22Rv1 (cell line): ENCODE results near the gene SPTBN1.

Experiments used
- CTCF ChIP-seq: fragments of 450-650 bp; IDR thresholded peaks from 2 replicates; pipeline ENCODE4 v1.5.1; 2017; ENCODE audit warnings: mild to moderate bottlenecking
- ZFX ChIP-seq: fragments of 450-650 bp; IDR thresholded peaks from 2 replicates; pipeline ENCODE4 v1.6.1; 2017; ENCODE audit warnings: antibody characterized with exemption, borderline replicate concordance

- TF ChIP-seq CTCF (no peak), ZFX (no peak)
These were observed 12.5 kb downstream of the SPTBN1 start for GRCh38 chr2:54468673-54469072.
